Left lung (tissue), 14 donors: ENCODE results near the gene VTCN1. TPM values are rescaled to one million over a fixed set of nuclear protein-coding genes. Genes with fewer than 3 reads are reported as not detected.
"Not testable (repeated sequence)": the region's sequence is repeated elsewhere in the genome, so short reads cannot be mapped to it uniquely, and the experiment has no call there.

Experiments used
- ATAC-seq: fragments of 200-7000 bp; cut with Tn5 transposase; one replicate; pipeline ENCODE4 v1.9.1; 2020; ENCODE audit warnings: moderate library complexity
- DNase-seq, 4 donors: peaks; one replicate each; pipeline ENCODE4 v3.0.0-alpha.2; 2013 to 2020
- H3K27ac ChIP-seq, 2 donors: fragments of 200-600 bp; sonication (generic) in 1 of 2; one replicate each; pipeline versions ENCODE4 v1.5.0 to v1.8.0; 2020 to 2021
- H3K27me3 ChIP-seq, 2 donors: fragments of 200-600 bp; sonication (generic) in 1 of 2; one replicate each; pipeline versions ENCODE4 v1.5.0 to v1.8.0; 2020 to 2021
- H3K36me3 ChIP-seq, 2 donors: fragments of 200-600 bp; sonication (generic) in 1 of 2; one replicate each; pipeline versions ENCODE4 v1.5.0 to v1.8.0; 2020 to 2021
- H3K4me1 ChIP-seq, 2 donors: fragments of 200-600 bp; one replicate each; pipeline ENCODE4 v1.8.0; 2021
- H3K4me3 ChIP-seq, 2 donors: fragments of 200-600 bp; sonication (generic) in 1 of 2; one replicate each; pipeline versions ENCODE4 v1.5.0 to v1.8.0; 2020 to 2021; ENCODE audit warnings: mild to moderate bottlenecking in 1 of 2
- H3K9me3 ChIP-seq, 2 donors: fragments of 200-600 bp; sonication (generic) in 1 of 2; one replicate each; pipeline versions ENCODE4 v1.5.0 to v1.8.0; 2020 to 2021
- CTCF ChIP-seq, 2 donors: fragments of 200-600 bp; sonication (generic) in 1 of 2; IDR thresholded peaks; one replicate each; pipeline versions ENCODE4 v1.5.0 to v1.8.0; 2021; ENCODE audit warnings: antibody characterized with exemption in 2 of 2
- intact Hi-C, 2 donors: fragments of 100-400 bp; cut with DNase I; formaldehyde crosslinking; loops; one replicate each; pipeline versions ENCODE4 v1.11.2 to v1.14.2; 2022
- long read RNA-seq, 12 donors: library from polyadenylated mRNA in 2 of 12; unstranded in 2 of 12; transcript quantifications; one replicate each; pipeline ENCODE4 v2.0.0 and lab custom pipeline, GENCODE V29; 2019 to 2026
- polyA plus RNA-seq, 6 donors: library from polyadenylated mRNA; unstranded; fragments of 120-200 nt; gene quantifications; one replicate each; pipeline ENCODE4 v1.2.1, GENCODE V29; 2013; ENCODE audit not compliant: insufficient read length in 6 of 6
- total RNA-seq, 2 donors: library from RNA; stranded (reverse); fragmentation: NEBNext Ultra II Directional; extraction: Animal tissue kit (Norgen Biotek cat#: 25700); gene quantifications; one replicate each; pipeline ENCODE4 v1.2.1, GENCODE V29; 2021
- donor health status: DM: no; HTN: yes; CAD: no.
- donor health status: DM: no; HTN: no; CAD: no.

Gene VTCN1, protein sequence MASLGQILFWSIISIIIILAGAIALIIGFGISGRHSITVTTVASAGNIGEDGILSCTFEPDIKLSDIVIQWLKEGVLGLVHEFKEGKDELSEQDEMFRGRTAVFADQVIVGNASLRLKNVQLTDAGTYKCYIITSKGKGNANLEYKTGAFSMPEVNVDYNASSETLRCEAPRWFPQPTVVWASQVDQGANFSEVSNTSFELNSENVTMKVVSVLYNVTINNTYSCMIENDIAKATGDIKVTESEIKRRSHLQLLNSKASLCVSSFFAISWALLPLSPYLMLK
- total RNA-seq (under 1 TPM in 1 of 2 donors, not detected in 1; 0.31 TPM), polyA plus RNA-seq (under 1 TPM; 0.39 to 0.87 (median 0.55) TPM)
- long read RNA-seq, donor 1, result 0 reads
- long read RNA-seq, donor 2, result 0 reads
- long read RNA-seq, donor 3, result 0 reads
- long read RNA-seq, donor 4, result 0 reads
- long read RNA-seq, donor 5, result 0 reads
- long read RNA-seq, donor 6, result 0 reads
- long read RNA-seq, donor 7, result 0 reads
- long read RNA-seq, donor 8, result 0 reads
- long read RNA-seq, donor 9, result 0 reads
- long read RNA-seq, donor 10, result 0 reads
- long read RNA-seq, donor 11, result 0 reads
- long read RNA-seq, donor 12, result 0 reads

DNA sequence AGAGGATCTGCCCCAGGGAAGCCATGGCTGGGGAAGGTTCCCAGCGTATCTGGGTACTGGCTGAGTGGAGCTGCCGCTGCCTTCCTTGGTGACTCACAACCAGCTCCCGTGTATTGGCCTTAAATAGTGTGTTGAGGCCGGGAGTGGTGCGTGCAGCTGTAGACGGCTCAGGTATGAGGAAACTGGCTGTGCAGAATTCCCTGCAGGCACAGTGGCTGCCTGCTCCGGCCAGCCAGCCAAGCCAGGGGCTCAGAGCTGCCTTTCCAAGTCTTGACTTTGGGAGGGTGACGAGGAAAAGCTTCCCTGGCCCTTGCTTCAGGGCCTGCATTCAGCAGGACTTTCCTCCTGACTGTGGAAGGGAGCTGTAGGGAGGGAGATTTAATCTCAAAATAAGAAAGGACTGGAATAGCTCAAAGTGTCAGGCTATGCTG is at the start of gene VTCN1:
Gene VTCN1, minus strand, starts transcription at position 97 of the 431 bp plus-strand sequence. Its CDS starts 72 bp downstream, at position 25.
- TF ChIP-seq CTCF (IDR thresholded peaks at IDR 0.05), result no peak
- Histone ChIP-seq H3K4me1 (no peaks in the 10 kb centered on the region), H3K9me3 (peaks cover 0 to 2% of the 10 kb centered on the region in 2 donors), H3K27me3 (no peaks in the 10 kb centered on the region), H3K4me3 (no peak within 1 kb of the TSS), H3K27ac (no peak within 1 kb of the TSS), H3K36me3 (no peaks in the 10 kb centered on the region)
- intact Hi-C loops, result no loop called here
- ATAC-seq (peak; percentile 95), DNase-seq (peak in 3 of 4 donors; percentile 40 to 81 (median 44))

- H3K27ac ChIP-seq, result no peak overlapping the region
- H3K9me3 ChIP-seq, result peaks cover 0 to 5% of the 10 kb centered on the region in 2 donors
- no peaks in the 10 kb centered on the region for H3K27me3 ChIP-seq
- no peaks in the 10 kb centered on the region for H3K36me3 ChIP-seq
- DNase-seq (no peak), ATAC-seq (no peak)
- intact Hi-C loops, result no loop called here
- no peak for TF ChIP-seq CTCF (IDR thresholded peaks at IDR 0.05)
- no peak overlapping the region for H3K4me3 ChIP-seq
- H3K4me1 ChIP-seq, result no peaks in the 10 kb centered on the region
Measured at GRCh38 chr1:117258791-117259190, 48.1 kb upstream of the VTCN1 start.

GRCh38 chr1:117258075-117258474 is 47.3 kb upstream of the VTCN1 start:
- H3K4me1 ChIP-seq, H3K4me3 ChIP-seq, H3K27ac ChIP-seq, H3K36me3 ChIP-seq, H3K27me3 ChIP-seq, ATAC-seq, H3K9me3 ChIP-seq, DNase-seq, intact Hi-C loops: not testable (repeated sequence)

- intact Hi-C loops, result no loop called here
- ATAC-seq (no peak), DNase-seq (no peak)
- Histone ChIP-seq H3K36me3 (no peaks in the 10 kb centered on the region), H3K4me1 (no peaks in the 10 kb centered on the region), H3K4me3 (no peak overlapping the region), H3K27me3 (no peaks in the 10 kb centered on the region), H3K9me3 (peaks cover 0 to 5% of the 10 kb centered on the region in 2 donors), H3K27ac (no peak overlapping the region)
- no peak for TF ChIP-seq CTCF (IDR thresholded peaks at IDR 0.05)
Measured at GRCh38 chr1:117257291-117257690, 46.6 kb upstream of the VTCN1 start.

DNA sequence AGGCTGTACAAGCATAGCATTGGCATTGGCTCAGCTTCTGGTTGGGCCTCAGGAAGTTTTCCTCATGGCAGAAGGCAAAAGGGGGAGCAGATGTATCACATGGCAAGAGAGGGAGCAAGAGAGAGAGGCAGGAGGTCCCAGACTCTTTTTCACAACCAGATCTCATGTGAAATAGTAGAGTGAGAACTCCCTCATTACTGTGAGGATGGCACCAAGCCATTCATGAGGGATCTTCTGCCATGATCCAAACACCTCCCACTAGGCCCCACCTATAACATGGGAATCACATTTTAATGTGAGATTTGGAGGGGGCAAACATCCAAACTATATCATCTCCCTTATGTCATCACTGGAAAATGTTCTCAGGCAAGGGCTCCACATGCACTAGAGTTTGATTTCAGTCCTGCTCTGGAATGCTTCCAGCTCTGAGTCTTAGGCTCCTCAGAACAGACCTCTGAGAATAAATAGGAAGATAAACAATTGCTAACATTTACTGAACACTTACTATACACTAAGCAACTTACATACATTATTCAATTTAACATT is 39.4 kb upstream of the VTCN1 start:
- DNase-seq, result no peak
- TF ChIP-seq CTCF (IDR thresholded peaks at IDR 0.05), result no peak
- H3K9me3 ChIP-seq, result no peaks in the 10 kb centered on the region
- no peak overlapping the region for H3K4me3 ChIP-seq
- intact Hi-C loops, result no loop called here
- no peaks in the 10 kb centered on the region for H3K4me1 ChIP-seq
- ATAC-seq, result no peak
- no peak overlapping the region for H3K27ac ChIP-seq
- no peaks in the 10 kb centered on the region for H3K27me3 ChIP-seq
- H3K36me3 ChIP-seq, result no peaks in the 10 kb centered on the region
